A549 (cell line): ENCODE measurements around the gene GIMD1. TPM values are rescaled to one million over a fixed set of nuclear protein-coding genes. Genes with fewer than 3 reads are reported as not detected.

Experiments
- ATAC-seq, 2 experiments: fragments of 200-7000 bp in 1 of 2; fragments of >200 bp in 1 of 2; cut with Nextera tagmentation in 1 of 2; cut with Tn5 transposase in 1 of 2; 3 replicates each; pipeline versions ENCODE4 v1.8.0 to v1.9.1; 2018 to 2020; ENCODE audit warnings: mild to moderate bottlenecking in 1 of 2, moderate library complexity in 1 of 2
- CTCF ChIA-PET: fragments of 300-600 bp; sonication (Branson Sonifier 250); formaldehyde crosslinking; extraction: SDS; loops from one replicate; lab custom pipeline; 2021; ENCODE audit warnings: antibody characterized with exemption, inconsistent platforms; lab: Yijun Ruan, JAX
- POLR2A ChIA-PET: fragments of 350-600 bp; formaldehyde crosslinking; extraction: SDS; loops from one replicate; lab custom pipeline; 2021; ENCODE audit warnings: antibody characterized with exemption, inconsistent platforms; lab: Yijun Ruan, JAX
- DNase-seq, 2 experiments: peaks; one replicate each; pipeline versions ENCODE4 v3.0.0 to v3.0.0-alpha.2; 2011 to 2016; ENCODE audit warnings: low read depth in 1 of 2, low spot score in 1 of 2
- FAIRE-seq: peaks from 2 replicates; lab custom pipeline; 2011; peaks lifted over from hg19 to GRCh38; lab: Jason Lieb, UNC
- H3K27ac ChIP-seq, 2 experiments: fragments of >200 bp; sonication (Bioruptor Twin); formaldehyde crosslinking; 3 replicates each; pipeline ENCODE4 v1.5.1; 2016 to 2017
- H3K4me1 ChIP-seq: fragments of >200 bp; sonication (Bioruptor Twin); formaldehyde crosslinking; 3 replicates; pipeline ENCODE4 v1.6.1; 2016
- H3K4me2 ChIP-seq: fragments of >200 bp; sonication (Bioruptor Twin); formaldehyde crosslinking; 3 replicates; pipeline ENCODE4 v1.6.1; 2016
- H3K4me3 ChIP-seq: fragments of >200 bp; sonication (Bioruptor Twin); formaldehyde crosslinking; 3 replicates; pipeline ENCODE4 v1.5.1; 2016
- H3K9me3 ChIP-seq: fragments of >200 bp; sonication (Bioruptor Twin); formaldehyde crosslinking; 3 replicates; pipeline ENCODE4 v1.6.1; 2016
- BHLHE40 ChIP-seq: IDR thresholded peaks from 2 replicates; pipeline ENCODE4 v1.6.1; 2012; ENCODE audit warnings: low read depth, low read length, inconsistent platforms
- CBX8 ChIP-seq: fragments of 200-600 bp; sonication (generic); IDR thresholded peaks from 2 replicates; pipeline ENCODE4 v1.6.1; 2016
- CHD2 ChIP-seq: fragments of 150-350 bp; IDR thresholded peaks from 2 replicates; pipeline ENCODE4 v1.6.1; 2014; ENCODE audit warnings: low read length; ENCODE audit not compliant: partially characterized antibody
- CHD4 ChIP-seq: fragments of 200-600 bp; sonication (generic); IDR thresholded peaks from 2 replicates; pipeline ENCODE4 v1.6.1; 2016; ENCODE audit warnings: antibody characterized with exemption, mild to moderate bottlenecking, borderline replicate concordance
- EHF ChIP-seq: fragments of 250-450 bp; sonication (Bioruptor Pico); IDR thresholded peaks from 2 replicates; pipeline ENCODE4 v1.5.0; 2020; ENCODE audit warnings: mild to moderate bottlenecking
- EP300 ChIP-seq, 2 experiments: fragments of >200 bp; sonication (Bioruptor Twin); formaldehyde crosslinking; IDR thresholded peaks; 2 replicates in 1 of 2; 3 replicates in 1 of 2; pipeline ENCODE4 v1.6.1; 2016 to 2017
- ESRRA ChIP-seq: fragments of 150-350 bp; IDR thresholded peaks from 2 replicates; pipeline ENCODE4 v1.6.1; 2014; ENCODE audit warnings: mild to moderate bottlenecking, low read length, borderline replicate concordance
- FOSB ChIP-seq: fragments of 250-450 bp; sonication (Bioruptor Pico); IDR thresholded peaks from 2 replicates; pipeline ENCODE4 v1.5.0; 2020; ENCODE audit warnings: mild to moderate bottlenecking, moderate library complexity
- HOXB5 ChIP-seq: fragments of 250-450 bp; sonication (Bioruptor Pico); IDR thresholded peaks from 2 replicates; pipeline ENCODE4 v1.5.0; 2020; ENCODE audit warnings: mild to moderate bottlenecking, moderate library complexity
- JUN ChIP-seq, 2 experiments: fragments of >200 bp; sonication (Bioruptor Twin); formaldehyde crosslinking; IDR thresholded peaks; 2 replicates in 1 of 2; 3 replicates in 1 of 2; pipeline ENCODE4 v1.6.1; 2016 to 2017
- JUNB ChIP-seq: fragments of >200 bp; sonication (Bioruptor Twin); formaldehyde crosslinking; IDR thresholded peaks from 2 replicates; pipeline ENCODE4 v1.6.1; 2016
- MAFK ChIP-seq: fragments of 450-650 bp; IDR thresholded peaks from 2 replicates; pipeline ENCODE4 v1.6.1; 2014; ENCODE audit not compliant: partially characterized antibody
- MYC ChIP-seq: IDR thresholded peaks from 2 replicates; pipeline ENCODE4 v1.6.1; 2012; ENCODE audit warnings: mild to moderate bottlenecking, inconsistent platforms, low read length, improper control_type of control experiment, borderline replicate concordance
- PHF8 ChIP-seq: fragments of 200-600 bp; sonication (generic); IDR thresholded peaks from 2 replicates; pipeline ENCODE4 v1.6.1; 2016; ENCODE audit warnings: low read depth, mild to moderate bottlenecking, antibody characterized with exemption, moderate library complexity, borderline replicate concordance
- POLR2AphosphoS2 ChIP-seq: conservative IDR thresholded peaks from 2 replicates; pipeline ENCODE4 v1.6.1; 2012; ENCODE audit warnings: low read length, improper control_type of control experiment, inconsistent platforms
- RCOR1 ChIP-seq: fragments of 150-350 bp; IDR thresholded peaks from 2 replicates; pipeline ENCODE4 v1.6.1; 2014; ENCODE audit warnings: antibody characterized with exemption, low read length, low read depth
- RFX5 ChIP-seq: fragments of 450-650 bp; IDR thresholded peaks from 2 replicates; pipeline ENCODE4 v1.7.1; 2014; ENCODE audit warnings: antibody characterized with exemption, mild to moderate bottlenecking, moderate library complexity
- RNF2 ChIP-seq: fragments of 200-600 bp; sonication (generic); IDR thresholded peaks from 2 replicates; pipeline ENCODE4 v1.6.1; 2016; ENCODE audit warnings: low read depth, mild to moderate bottlenecking, antibody characterized with exemption, moderate library complexity, borderline replicate concordance
- TFCP2L1 ChIP-seq: fragments of 250-450 bp; sonication (Bioruptor Pico); IDR thresholded peaks from 2 replicates; pipeline ENCODE4 v1.5.0; 2021; ENCODE audit warnings: mild to moderate bottlenecking
- TP53 ChIP-seq: fragments of 250-450 bp; sonication (Bioruptor Pico); IDR thresholded peaks from 2 replicates; pipeline ENCODE4 v1.5.0; 2021; ENCODE audit warnings: mild to moderate bottlenecking, moderate library complexity
- ZNF302 ChIP-seq: fragments of 250-450 bp; sonication (Bioruptor Pico); IDR thresholded peaks from 2 replicates; pipeline ENCODE4 v1.9.0; 2021; ENCODE audit warnings: inconsistent platforms, mild to moderate bottlenecking, moderate library complexity
- ZSCAN20 ChIP-seq: fragments of 250-450 bp; sonication (Bioruptor Pico); IDR thresholded peaks from 2 replicates; pipeline ENCODE4 v1.8.0; 2022; ENCODE audit warnings: mild to moderate bottlenecking, moderate library complexity
- WGBS: methylation state at CpG from one replicate; pipeline ENCODE4 v1.1.6; 2017; ENCODE audit errors: missing lambda C conversion rate; 5-methylcytosine and 5-hydroxymethylcytosine counted together
- polyA plus RNA-seq, 4 experiments: library from polyadenylated mRNA; depleted of rRNA in 3 of 4; stranded (reverse); fragments of >200 nt; fragmentation: RNase III in 1 of 4; extraction: RNeasy Plus Mini Kit Qiagen cat#74134 plus additional on column Dnase treatment in 1 of 4; gene quantifications; 2 replicates in 3 of 4; 3 replicates in 1 of 4; pipeline ENCODE4 v1.2.3, GENCODE V29; 2011 to 2017
- TF ChIP-seq, protein P1 (sequence below): IDR thresholded peaks from 2 replicates; pipeline ENCODE4 v1.6.1; 2012
- TF ChIP-seq, protein P2 (sequence below): fragments of 250-450 bp; sonication (Bioruptor Pico); IDR thresholded peaks from 2 replicates; pipeline ENCODE4 v1.5.0; 2021; ENCODE audit warnings: mild to moderate bottlenecking, moderate library complexity, borderline replicate concordance
- TF ChIP-seq, protein P3 (sequence below): fragments of 150-350 bp; IDR thresholded peaks from 2 replicates; pipeline ENCODE4 v1.6.1; 2014; ENCODE audit warnings: low read depth, mild to moderate bottlenecking, low read length
- TF ChIP-seq, protein P4 (sequence below): fragments of 450-650 bp; IDR thresholded peaks from 2 replicates; pipeline ENCODE4 v1.6.1; 2014; ENCODE audit warnings: antibody characterized with exemption
- TF ChIP-seq, protein P5 (sequence below): fragments of 250-450 bp; sonication (Bioruptor Pico); IDR thresholded peaks from 2 replicates; pipeline ENCODE4 v1.5.0; 2020; ENCODE audit warnings: low read depth, mild to moderate bottlenecking, moderate library complexity
- TF ChIP-seq, protein P6 (sequence below): IDR thresholded peaks from 2 replicates; pipeline ENCODE4 v1.6.1; 2012
- TF ChIP-seq, protein P7 (sequence below): IDR thresholded peaks from 2 replicates; pipeline ENCODE4 v1.6.1; 2012; ENCODE audit warnings: low read depth, borderline replicate concordance

GIMD1 gene
- polyA plus RNA-seq, 2 of the 4 experiments (the other 2 are of a cell fraction) = not detected

DNA sequence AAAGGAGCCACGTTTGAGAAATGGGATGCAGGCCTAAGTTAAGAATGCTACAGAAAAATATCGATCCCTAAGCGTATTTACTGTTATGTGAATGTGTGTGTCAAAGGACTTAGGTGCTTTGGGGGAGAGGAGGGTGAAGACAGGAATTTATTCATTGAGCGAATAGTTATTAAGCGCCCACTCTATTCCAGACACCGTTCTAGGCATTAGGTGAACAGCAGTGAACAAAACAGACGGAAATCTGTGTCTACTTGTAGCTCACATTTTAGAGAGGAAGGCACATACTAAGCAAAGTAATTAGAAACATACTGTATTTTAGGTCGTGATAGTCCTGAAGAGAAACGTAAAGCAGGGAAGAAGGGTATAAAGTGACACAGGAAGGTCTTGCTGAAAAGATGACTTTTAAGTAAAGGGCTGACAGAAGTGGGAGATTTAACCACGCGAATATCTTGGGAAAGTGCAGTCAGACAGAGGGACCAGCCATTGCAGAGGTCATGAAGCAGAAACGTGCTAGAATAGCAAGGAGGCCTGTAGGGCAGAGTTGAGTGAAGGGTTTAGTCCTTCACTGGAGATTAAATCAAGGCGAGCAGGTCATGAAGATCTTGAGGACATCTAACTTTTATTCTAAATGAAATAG lies 51.7 kb downstream of the GIMD1 start:
- ChIA-PET CTCF (interaction anchor here (1.0 kb wide), 1 partner anchor 12 kb away, joined by 3 read pairs; no protein-coding TSS in a partner anchor), POLR2A (no interaction called here)
- FAIRE-seq (no peak), ATAC-seq (no peak), DNase-seq (peak in 1 of 2 experiments; percentile 0)
- Histone ChIP-seq H3K4me2 (peak overlapping the region; percentile 97), H3K9me3 (no peaks in the 10 kb centered on the region), H3K27ac (peak overlapping the region; percentile 90 to 100), H3K4me1 (peaks cover 29% of the 10 kb centered on the region; the same call in 2 of the 3 replicates), H3K4me3 (peak overlapping the region; percentile 91)
- TF ChIP-seq HOXB5 (CRISPR knock-in tag) (no peak), RNF2 (no peak), JUN (IDR thresholded peaks at IDR 0.05) (no peak)
- TF ChIP-seq, protein P1, sequence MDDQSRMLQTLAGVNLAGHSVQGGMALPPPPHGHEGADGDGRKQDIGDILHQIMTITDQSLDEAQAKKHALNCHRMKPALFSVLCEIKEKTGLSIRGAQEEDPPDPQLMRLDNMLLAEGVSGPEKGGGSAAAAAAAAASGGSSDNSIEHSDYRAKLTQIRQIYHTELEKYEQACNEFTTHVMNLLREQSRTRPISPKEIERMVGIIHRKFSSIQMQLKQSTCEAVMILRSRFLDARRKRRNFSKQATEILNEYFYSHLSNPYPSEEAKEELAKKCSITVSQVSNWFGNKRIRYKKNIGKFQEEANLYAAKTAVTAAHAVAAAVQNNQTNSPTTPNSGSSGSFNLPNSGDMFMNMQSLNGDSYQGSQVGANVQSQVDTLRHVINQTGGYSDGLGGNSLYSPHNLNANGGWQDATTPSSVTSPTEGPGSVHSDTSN = no peak
- TF ChIP-seq, protein P2, sequence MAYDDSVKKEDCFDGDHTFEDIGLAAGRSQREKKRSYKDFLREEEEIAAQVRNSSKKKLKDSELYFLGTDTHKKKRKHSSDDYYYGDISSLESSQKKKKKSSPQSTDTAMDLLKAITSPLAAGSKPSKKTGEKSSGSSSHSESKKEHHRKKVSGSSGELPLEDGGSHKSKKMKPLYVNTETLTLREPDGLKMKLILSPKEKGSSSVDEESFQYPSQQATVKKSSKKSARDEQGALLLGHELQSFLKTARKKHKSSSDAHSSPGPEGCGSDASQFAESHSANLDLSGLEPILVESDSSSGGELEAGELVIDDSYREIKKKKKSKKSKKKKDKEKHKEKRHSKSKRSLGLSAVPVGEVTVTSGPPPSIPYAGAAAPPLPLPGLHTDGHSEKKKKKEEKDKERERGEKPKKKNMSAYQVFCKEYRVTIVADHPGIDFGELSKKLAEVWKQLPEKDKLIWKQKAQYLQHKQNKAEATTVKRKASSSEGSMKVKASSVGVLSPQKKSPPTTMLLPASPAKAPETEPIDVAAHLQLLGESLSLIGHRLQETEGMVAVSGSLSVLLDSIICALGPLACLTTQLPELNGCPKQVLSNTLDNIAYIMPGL (CRISPR knock-in tag) = no peak
- WGBS = 5% methylated on average over 13 of the region's 13 CpGs

- DNase-seq (peak; percentile 52 to 90), ATAC-seq (peak; percentile 94 to 95), FAIRE-seq (no peak)
- ChIA-PET CTCF (interaction anchor here (0.8 to 1.0 kb wide), 2 partner anchors 12 to 50 kb away, joined by 3 read pairs; no protein-coding TSS in a partner anchor), POLR2A (interaction anchor here (0.8 to 1.3 kb wide), 4 partner anchors 12 to 52 kb away, joined by 3 to 5 read pairs (median 4); no protein-coding TSS in a partner anchor)
- Histone ChIP-seq H3K27ac (peak within 1 kb of the TSS; percentile 90 to 100), H3K4me1 (peaks cover 29% of the 10 kb centered on the region; the same call in 2 of the 3 replicates), H3K4me3 (peak within 1 kb of the TSS; percentile 91), H3K4me2 (peak within 1 kb of the TSS; percentile 97), H3K9me3 (no peaks in the 10 kb centered on the region)
- 1% methylated on average over 26 of the region's 44 CpGs for WGBS
- TF ChIP-seq TFCP2L1 (CRISPR knock-in tag) (no peak), PHF8 (peak; percentile 72), RNF2 (no peak), POLR2AphosphoS2 (no peak), ZNF302 (CRISPR knock-in tag) (no peak), MAFK (no peak), CHD2 (no peak), RCOR1 (no peak), BHLHE40 (no peak), RFX5 (no peak), JUNB (no peak), EP300 (IDR thresholded peaks at IDR 0.05) (no peak), EHF (CRISPR knock-in tag) (no peak), FOSB (CRISPR knock-in tag) (no peak), MYC (peak; percentile 82; the same call in 1 of the 2 replicates), CHD4 (no peak), TP53 (CRISPR knock-in tag) (no peak), CBX8 (no peak), ESRRA (no peak), ZSCAN20 (CRISPR knock-in tag) (no peak)
- TF ChIP-seq, protein P3, sequence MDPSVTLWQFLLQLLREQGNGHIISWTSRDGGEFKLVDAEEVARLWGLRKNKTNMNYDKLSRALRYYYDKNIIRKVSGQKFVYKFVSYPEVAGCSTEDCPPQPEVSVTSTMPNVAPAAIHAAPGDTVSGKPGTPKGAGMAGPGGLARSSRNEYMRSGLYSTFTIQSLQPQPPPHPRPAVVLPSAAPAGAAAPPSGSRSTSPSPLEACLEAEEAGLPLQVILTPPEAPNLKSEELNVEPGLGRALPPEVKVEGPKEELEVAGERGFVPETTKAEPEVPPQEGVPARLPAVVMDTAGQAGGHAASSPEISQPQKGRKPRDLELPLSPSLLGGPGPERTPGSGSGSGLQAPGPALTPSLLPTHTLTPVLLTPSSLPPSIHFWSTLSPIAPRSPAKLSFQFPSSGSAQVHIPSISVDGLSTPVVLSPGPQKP = no peak
- TF ChIP-seq, protein P4, sequence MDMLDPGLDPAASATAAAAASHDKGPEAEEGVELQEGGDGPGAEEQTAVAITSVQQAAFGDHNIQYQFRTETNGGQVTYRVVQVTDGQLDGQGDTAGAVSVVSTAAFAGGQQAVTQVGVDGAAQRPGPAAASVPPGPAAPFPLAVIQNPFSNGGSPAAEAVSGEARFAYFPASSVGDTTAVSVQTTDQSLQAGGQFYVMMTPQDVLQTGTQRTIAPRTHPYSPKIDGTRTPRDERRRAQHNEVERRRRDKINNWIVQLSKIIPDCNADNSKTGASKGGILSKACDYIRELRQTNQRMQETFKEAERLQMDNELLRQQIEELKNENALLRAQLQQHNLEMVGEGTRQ = no peak
- TF ChIP-seq, protein P5, sequence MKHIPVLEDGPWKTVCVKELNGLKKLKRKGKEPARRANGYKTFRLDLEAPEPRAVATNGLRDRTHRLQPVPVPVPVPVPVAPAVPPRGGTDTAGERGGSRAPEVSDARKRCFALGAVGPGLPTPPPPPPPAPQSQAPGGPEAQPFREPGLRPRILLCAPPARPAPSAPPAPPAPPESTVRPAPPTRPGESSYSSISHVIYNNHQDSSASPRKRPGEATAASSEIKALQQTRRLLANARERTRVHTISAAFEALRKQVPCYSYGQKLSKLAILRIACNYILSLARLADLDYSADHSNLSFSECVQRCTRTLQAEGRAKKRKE (CRISPR knock-in tag) = no peak
- TF ChIP-seq, protein P6, sequence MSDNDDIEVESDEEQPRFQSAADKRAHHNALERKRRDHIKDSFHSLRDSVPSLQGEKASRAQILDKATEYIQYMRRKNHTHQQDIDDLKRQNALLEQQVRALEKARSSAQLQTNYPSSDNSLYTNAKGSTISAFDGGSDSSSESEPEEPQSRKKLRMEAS = peak; percentile 72; the same call in 1 of the 2 replicates
- TF ChIP-seq, protein P7, sequence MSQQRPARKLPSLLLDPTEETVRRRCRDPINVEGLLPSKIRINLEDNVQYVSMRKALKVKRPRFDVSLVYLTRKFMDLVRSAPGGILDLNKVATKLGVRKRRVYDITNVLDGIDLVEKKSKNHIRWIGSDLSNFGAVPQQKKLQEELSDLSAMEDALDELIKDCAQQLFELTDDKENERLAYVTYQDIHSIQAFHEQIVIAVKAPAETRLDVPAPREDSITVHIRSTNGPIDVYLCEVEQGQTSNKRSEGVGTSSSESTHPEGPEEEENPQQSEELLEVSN = no peak
Observed at GRCh38 chr4:106315968-106316772, 52.4 kb downstream of the GIMD1 start, which contains the start of the genes AIMP1 and TBCK. Gene AIMP1, plus strand, starts transcription at chr4:106316550. Its CDS starts 8,460 bp downstream, at chr4:106325010. Gene TBCK, minus strand, starts transcription at chr4:106316209. Its CDS starts 7,249 bp downstream, at chr4:106308960.
